ENCODE measurements around the gene ESRRA. TPM values are rescaled to one million over a fixed set of nuclear protein-coding genes. Genes with fewer than 3 reads are reported as not detected.
A peak's percentile ranks its signal among the peaks of the same experiment; 100 is the strongest.

The ESRRA gene
- total and polyA plus RNA-seq, 4 donors, result 10.8 to 88.4 (median 73.0) TPM

DNA sequence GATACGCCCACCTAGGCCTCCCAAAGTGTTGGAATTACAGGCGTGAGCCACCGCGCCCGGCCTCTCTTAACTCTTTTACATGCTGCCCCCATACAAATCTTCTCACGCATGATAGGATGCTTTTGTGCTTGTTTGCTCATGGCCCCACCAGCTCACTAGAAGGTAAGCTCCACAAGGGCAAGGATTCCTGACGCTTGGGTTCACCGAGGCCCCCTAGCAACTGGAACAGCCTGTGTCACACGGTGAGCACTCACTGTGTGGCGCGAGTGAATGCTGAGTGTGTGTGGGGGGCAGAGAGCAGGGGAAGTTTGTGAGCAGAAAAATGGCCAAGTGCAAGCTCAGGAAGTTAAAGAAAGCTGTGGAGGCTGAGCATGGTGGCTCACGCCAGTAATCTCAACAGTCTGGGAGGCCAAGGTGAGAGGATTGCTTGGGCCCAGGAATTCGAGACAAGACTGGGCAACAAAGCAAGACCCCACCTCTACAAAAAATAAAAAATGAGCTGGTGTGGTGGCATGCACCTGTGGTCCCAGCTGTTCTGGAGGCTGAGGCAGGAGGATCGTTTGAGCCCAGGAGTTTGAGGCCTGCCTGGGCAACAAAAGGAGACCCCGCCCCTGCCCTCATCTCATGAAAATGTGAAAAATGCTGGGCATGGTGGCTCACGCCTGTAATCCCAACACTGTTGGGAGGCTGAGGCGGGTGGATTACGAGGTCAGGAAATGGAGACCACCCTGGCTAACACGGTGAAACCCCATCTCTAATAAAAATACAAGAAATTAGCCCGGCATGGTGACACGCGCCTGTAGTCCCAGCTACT is 23.2 kb upstream of the ESRRA start:
- peaks cover 0 to 20% (median 0%) of the 10 kb centered on the region in 5 donors for H3K4me1 ChIP-seq (ENCODE audit: control insufficient read depth in 5 of 5, insufficient read depth in 5 of 5, low read length in 5 of 5)
- no peak overlapping the region for H3K4me3 ChIP-seq
- WGBS, 2 donors, result 95 to 96% methylated on average over 22 of the region's 22 CpGs

DNA sequence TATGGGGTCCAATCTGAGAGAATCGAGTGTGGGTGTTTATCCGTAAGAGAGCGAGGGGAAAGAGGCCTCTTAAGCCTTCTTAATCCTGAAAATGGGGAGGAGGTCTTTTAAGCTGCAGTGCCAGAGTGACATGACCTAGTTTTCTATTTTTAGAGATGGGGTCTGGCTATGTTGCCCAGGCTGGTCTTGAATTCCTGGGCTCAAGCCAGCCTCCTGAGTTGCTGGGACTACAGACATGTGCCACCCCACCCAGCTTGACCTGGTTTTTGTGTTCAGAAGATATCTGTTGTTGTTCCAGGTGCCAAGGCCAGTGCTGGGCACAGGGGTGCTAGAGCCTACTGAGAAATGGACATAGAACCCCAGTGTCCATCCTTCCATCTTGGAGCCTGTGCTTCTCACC is 22.2 kb upstream of the ESRRA start:
- no peak overlapping the region for H3K9ac ChIP-seq (ENCODE audit: insufficient read depth in 1 of 2, low read length in 2 of 2)
- H3K27me3 ChIP-seq (ENCODE audit: control insufficient read depth in 3 of 3, insufficient read depth in 3 of 3, low read length in 2 of 3), result no peaks in the 10 kb centered on the region
- no peak overlapping the region for H3K27ac ChIP-seq (ENCODE audit: low read depth in 1 of 2, low read length in 1 of 2)
- peaks cover 0 to 20% (median 0%) of the 10 kb centered on the region in 5 donors for H3K4me1 ChIP-seq (ENCODE audit: control insufficient read depth in 5 of 5, insufficient read depth in 5 of 5, low read length in 5 of 5)
- no peaks in the 10 kb centered on the region for H3K9me3 ChIP-seq (ENCODE audit: control insufficient read depth in 4 of 4, insufficient read depth in 3 of 4, low read length in 3 of 4)
- no peak for ATAC-seq (ENCODE audit: insufficient read depth, low FRiP score)
- 94 to 95% methylated on average over 3 of the region's 3 CpGs for WGBS, 2 donors
- no peak overlapping the region for H3K4me3 ChIP-seq
- DNase-seq, result no peak
- peaks cover 0 to 13% (median 3%) of the 10 kb centered on the region in 4 donors for H3K36me3 ChIP-seq (ENCODE audit: control insufficient read depth in 4 of 4, insufficient read depth in 4 of 4, low read length in 4 of 4)
- TF ChIP-seq, protein P1, sequence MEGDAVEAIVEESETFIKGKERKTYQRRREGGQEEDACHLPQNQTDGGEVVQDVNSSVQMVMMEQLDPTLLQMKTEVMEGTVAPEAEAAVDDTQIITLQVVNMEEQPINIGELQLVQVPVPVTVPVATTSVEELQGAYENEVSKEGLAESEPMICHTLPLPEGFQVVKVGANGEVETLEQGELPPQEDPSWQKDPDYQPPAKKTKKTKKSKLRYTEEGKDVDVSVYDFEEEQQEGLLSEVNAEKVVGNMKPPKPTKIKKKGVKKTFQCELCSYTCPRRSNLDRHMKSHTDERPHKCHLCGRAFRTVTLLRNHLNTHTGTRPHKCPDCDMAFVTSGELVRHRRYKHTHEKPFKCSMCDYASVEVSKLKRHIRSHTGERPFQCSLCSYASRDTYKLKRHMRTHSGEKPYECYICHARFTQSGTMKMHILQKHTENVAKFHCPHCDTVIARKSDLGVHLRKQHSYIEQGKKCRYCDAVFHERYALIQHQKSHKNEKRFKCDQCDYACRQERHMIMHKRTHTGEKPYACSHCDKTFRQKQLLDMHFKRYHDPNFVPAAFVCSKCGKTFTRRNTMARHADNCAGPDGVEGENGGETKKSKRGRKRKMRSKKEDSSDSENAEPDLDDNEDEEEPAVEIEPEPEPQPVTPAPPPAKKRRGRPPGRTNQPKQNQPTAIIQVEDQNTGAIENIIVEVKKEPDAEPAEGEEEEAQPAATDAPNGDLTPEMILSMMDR (IDR thresholded peaks at IDR 0.05; ENCODE audit: control extremely low read depth, extremely low read depth), result no peak

More for the DNA sequence above, 23.2 kb upstream of the ESRRA start:
- Histone ChIP-seq H3K27ac (ENCODE audit: low read depth in 1 of 2, low read length in 1 of 2) (no peak overlapping the region), H3K27me3 (ENCODE audit: control insufficient read depth in 3 of 3, insufficient read depth in 3 of 3, low read length in 2 of 3) (no peaks in the 10 kb centered on the region), H3K9ac (ENCODE audit: insufficient read depth in 1 of 2, low read length in 2 of 2) (no peak overlapping the region), H3K9me3 (ENCODE audit: control insufficient read depth in 4 of 4, insufficient read depth in 3 of 4, low read length in 3 of 4) (no peaks in the 10 kb centered on the region), H3K36me3 (ENCODE audit: control insufficient read depth in 4 of 4, insufficient read depth in 4 of 4, low read length in 4 of 4) (peaks cover 0 to 11% (median 5%) of the 10 kb centered on the region in 4 donors)
- no peak for ATAC-seq (ENCODE audit: insufficient read depth, low FRiP score)
- DNase-seq, result no peak
- TF ChIP-seq, protein P1 (IDR thresholded peaks at IDR 0.05; ENCODE audit: control extremely low read depth, extremely low read depth), result no peak

DNA sequence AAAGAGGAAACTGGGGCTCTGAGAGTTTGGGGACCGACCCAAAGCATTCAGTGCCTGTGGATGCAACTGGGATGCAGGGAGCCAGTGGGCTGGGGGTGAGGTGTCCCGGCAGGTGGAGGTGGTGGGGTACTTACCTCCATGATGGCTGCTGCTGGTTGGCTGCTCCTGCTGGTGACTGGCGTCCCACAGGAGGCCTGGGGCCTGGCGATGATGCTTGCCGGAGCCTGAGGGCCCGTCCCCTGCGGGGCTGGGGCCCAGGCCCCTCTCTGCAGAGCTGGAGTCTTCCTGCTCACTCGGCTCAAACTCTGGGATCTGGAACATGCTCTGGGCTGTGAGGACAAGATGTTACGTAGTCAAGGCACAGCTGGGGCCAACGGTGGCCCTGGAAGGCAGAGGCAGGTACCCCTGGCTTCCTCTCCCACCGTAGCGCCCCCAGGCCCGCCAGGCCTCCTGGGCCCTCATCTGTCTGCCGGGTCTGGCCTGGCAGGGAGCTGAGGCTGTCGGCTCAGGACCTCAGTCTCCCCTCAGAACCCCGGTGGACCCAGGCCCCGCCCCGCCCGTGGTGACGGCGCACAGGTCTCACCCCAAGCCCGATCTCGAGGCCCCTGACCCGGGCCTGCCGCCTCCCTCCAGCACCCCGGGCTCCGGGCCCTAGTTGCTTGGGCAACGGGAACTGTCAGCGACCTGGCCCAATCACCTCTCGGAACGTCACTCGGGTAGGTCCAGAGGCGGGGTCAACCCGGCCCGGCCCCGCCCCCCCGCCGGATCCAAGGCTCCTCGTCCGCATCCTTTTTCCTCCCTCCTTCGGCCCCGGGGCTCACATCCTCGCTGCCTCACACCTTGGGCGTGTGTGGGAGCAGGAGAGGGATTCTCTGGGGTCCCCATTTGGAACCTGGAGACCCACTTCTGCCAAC is 21.0 kb upstream of the ESRRA start, which contains the start of gene BAD:
Gene BAD, minus strand, starts transcription at position 618 of the 914 bp plus-strand sequence. Its CDS starts 297 bp downstream, at position 321.
- DNase-seq (peak; percentile 96), ATAC-seq (ENCODE audit: insufficient read depth, low FRiP score) (peak; percentile 93)
- Histone ChIP-seq H3K27ac (ENCODE audit: low read depth in 1 of 2, low read length in 1 of 2) (peak within 1 kb of the TSS; percentile 94 to 98), H3K9me3 (ENCODE audit: control insufficient read depth in 4 of 4, insufficient read depth in 3 of 4, low read length in 3 of 4) (no peaks in the 10 kb centered on the region), H3K27me3 (ENCODE audit: control insufficient read depth in 3 of 3, insufficient read depth in 3 of 3, low read length in 2 of 3) (no peaks in the 10 kb centered on the region), H3K9ac (ENCODE audit: insufficient read depth in 1 of 2, low read length in 2 of 2) (peak within 1 kb of the TSS; percentile 65 to 74), H3K4me3 (peak within 1 kb of the TSS; percentile 75), H3K4me1 (ENCODE audit: control insufficient read depth in 5 of 5, insufficient read depth in 5 of 5, low read length in 5 of 5) (peaks cover 0 to 20% (median 0%) of the 10 kb centered on the region in 5 donors), H3K36me3 (ENCODE audit: control insufficient read depth in 4 of 4, insufficient read depth in 4 of 4, low read length in 4 of 4) (peaks cover 0 to 7% (median 3%) of the 10 kb centered on the region in 4 donors)
- 3 to 4% methylated on average over 37 to 44 of the region's 44 CpGs for WGBS, 2 donors
- TF ChIP-seq, protein P1 (IDR thresholded peaks at IDR 0.05; ENCODE audit: control extremely low read depth, extremely low read depth), result no peak

All from lung (tissue), 12 donors.